GM21360 (cell line): ENCODE data around the gene NUMBL.

Experiments
- ATAC-seq: cut with Tn5 transposase; IDR thresholded peaks from one replicate; pipeline ENCODE4 v1.9.1; 2021; ENCODE audit warnings: mild to moderate bottlenecking, moderate library complexity; ENCODE audit not compliant: unreplicated experiment

NUMBL gene

GRCh38 chr19:40691421-40692211 is 1.2 kb upstream of the NUMBL start:
- ATAC-seq = no peak

GRCh38 chr19:40690693-40691420 is 406 bp upstream of the NUMBL start:
- ATAC-seq = peak; percentile 56

- ATAC-seq = no peak
Observed at GRCh38 chr19:40689339-40690049, 957 bp downstream of the NUMBL start.

GRCh38 chr19:40688987-40689338 is 1.5 kb downstream of the NUMBL start:
- ATAC-seq = no peak

DNA sequence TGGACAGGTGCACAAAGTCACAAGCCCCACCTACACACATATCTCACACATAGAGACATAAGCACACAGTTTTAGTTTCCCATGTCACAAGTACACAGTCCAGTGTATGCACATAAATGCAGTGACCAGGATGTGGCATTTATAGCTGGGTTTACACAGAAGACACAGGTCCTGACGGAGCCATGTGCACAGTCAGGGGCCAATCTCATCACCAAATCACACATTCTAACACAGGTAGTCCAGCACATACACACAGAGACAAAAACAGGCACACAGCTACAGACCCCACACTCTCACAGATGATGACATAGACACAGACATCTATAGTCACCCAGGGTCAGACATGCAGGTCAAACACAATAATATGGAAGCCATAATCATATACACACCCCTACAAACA is 2.1 kb downstream of the NUMBL start:
- ATAC-seq = no peak

- no peak for ATAC-seq
Observed at GRCh38 chr19:40687525-40688016, 2.9 kb downstream of the NUMBL start.

GRCh38 chr19:40686882-40687524 is 3.4 kb downstream of the NUMBL start:
- ATAC-seq = no peak

- no peak for ATAC-seq
Observed at GRCh38 chr19:40685563-40685962, 4.9 kb downstream of the NUMBL start.

GRCh38 chr19:40685016-40685526 is 5.4 kb downstream of the NUMBL start:
- ATAC-seq = no peak

DNA sequence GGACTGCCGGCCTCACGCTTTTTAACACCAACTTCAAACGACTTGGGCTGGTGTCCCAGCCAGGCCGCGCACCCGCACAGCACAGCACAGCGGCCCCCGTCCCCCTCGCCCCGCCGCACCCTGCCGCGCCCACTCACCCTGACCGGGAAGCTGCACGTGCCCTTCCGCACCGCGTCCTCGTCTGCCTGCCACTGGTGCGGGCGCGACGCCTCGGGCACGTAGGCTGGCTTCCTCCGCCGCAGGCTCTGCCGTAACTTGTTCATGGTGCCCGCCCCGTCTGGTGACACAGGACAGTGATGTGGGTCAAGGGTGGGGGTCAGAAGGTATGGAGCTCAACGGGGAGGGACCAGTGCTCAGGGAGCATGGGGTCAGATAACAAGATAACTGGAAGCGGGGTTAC is 6.2 kb downstream of the NUMBL start:
- no peak for ATAC-seq

GRCh38 chr19:40683437-40683836 is 7.0 kb downstream of the NUMBL start:
- no peak for ATAC-seq

- ATAC-seq = no peak
Observed at GRCh38 chr19:40682431-40682964, 8.0 kb downstream of the NUMBL start.

GRCh38 chr19:40681039-40681438 is 9.4 kb downstream of the NUMBL start:
- ATAC-seq = no peak

DNA sequence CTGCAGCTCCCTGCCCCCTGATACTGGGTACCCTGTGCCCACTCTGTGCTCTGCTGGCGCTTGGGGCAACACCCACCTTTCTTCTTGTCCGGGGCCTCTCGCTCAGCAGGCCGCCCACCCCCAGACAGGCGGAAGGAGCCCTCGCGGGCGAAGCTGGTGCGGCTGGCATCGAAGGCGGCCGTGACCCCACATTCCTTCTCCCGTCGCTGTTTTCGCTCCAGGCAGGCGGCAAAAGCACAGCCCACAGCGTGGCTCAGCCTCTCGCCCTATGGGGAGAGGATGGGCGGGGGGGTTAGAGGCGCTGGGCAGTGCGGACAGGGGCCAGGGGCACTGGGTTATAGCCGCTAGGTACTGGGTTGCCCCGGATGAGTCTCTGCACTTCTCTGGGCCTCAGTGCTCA is 13.3 kb downstream of the NUMBL start:
- ATAC-seq = no peak

GRCh38 chr19:40674291-40674690 is 16.2 kb downstream of the NUMBL start:
- no peak for ATAC-seq

- ATAC-seq = no peak
Observed at GRCh38 chr19:40673397-40673796, 17.1 kb downstream of the NUMBL start.

GRCh38 chr19:40672573-40673299 is 17.7 kb downstream of the NUMBL start:
- no peak for ATAC-seq

- ATAC-seq = no peak
Observed at GRCh38 chr19:40672038-40672437, 18.4 kb downstream of the NUMBL start.

DNA sequence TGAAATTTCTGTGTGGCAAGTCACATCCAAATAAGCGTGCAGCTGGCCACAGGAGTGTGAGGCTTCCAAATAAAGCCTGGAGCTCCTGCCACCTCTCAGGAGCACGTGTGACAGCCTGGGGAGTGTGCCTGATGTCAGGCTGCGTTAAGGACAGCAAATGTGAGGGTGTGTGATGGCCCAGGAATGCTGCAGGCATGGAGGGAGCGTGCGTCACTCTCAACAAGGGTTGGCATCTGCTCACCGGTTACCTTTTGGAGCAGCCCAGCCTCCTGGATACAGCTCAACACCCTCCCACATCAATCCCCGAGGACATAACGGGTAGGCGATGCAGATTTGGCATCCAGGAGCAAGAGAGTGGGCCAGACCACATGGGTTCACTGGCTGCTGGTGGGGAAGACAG is 19.0 kb downstream of the NUMBL start:
- ATAC-seq = no peak

DNA sequence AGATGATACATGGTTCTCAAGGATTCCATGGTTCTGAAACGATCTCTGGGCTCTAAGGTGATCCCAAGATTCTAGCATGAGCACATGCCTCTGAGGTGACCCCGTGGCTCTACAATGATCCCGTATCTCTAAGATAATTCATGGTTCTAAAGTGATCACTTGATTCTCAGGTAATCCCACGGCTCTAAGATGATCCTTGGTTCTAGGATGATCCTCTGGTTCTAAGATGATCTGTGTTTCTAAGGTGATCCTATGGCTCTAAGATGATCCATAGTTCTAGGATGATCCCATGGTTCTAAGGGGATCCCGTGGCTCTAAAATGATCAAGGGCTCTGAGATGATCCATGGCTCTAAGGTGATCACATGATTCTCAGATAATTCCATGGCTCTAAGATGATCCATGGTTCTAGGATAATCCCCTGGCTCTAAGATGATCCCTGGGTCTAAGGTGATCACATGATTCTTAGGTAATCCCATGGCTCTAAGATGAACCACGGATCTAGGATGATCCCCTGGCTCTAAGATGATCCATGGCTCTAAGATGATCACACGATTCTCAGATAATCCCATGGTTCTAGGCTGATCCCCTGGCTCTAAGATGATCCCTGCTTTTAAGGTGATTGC is 21.3 kb downstream of the NUMBL start:
- no peak for ATAC-seq
